GM19025 (cell line): ENCODE results near the gene GNPTAB.

ENCODE experiments used
- ATAC-seq: cut with Tn5 transposase; IDR thresholded peaks from one replicate; pipeline ENCODE4 v1.9.1; 2021; ENCODE audit warnings: mild to moderate bottlenecking, low read depth, moderate library complexity; ENCODE audit not compliant: unreplicated experiment

The GNPTAB gene

DNA sequence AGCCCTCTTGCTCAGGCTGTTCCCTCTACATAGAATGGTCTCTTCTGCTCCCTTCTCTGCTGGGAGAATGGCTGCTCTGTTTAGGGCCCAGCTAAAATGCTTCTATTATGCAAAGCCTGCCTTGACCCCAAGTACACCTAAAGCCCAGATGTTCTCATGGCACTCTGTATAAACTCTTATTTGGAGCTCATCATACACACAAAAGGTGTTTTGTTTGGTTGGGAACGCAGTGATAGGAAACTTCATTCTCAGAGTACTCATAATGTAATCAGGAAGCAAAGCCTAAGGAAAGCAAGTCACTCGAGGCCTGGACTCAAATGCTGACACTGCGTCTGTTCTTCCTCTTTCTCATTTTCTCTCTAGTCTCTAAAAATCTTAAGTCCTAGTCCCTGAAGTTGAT lies 53.3 kb downstream of the GNPTAB start:
- ATAC-seq = no peak

DNA sequence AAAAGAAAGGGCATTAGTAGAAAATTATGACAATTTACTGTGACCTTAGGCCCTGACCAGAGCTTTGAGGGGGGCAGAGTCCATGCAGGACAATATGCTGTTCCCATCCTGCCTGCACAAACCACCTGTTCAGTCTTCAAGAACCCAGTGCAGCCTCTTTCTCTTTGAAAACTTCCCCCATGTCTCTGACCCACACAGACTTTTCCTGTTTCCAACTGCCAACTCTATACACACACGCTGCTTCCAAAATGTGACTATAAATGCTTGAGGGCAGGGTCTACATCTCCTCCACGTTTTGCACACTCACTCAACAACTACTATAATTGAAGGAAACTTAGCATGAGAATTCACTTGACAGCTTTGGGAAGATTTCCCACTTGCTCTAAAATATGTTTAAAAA lies 54.9 kb downstream of the GNPTAB start:
- ATAC-seq = no peak

- ATAC-seq = peak; percentile 63
These were observed 57.1 kb downstream of the GNPTAB start for GRCh38 chr12:101773650-101774162.

- ATAC-seq = no peak
These were observed 58.6 kb downstream of the GNPTAB start for GRCh38 chr12:101772012-101772775.

DNA sequence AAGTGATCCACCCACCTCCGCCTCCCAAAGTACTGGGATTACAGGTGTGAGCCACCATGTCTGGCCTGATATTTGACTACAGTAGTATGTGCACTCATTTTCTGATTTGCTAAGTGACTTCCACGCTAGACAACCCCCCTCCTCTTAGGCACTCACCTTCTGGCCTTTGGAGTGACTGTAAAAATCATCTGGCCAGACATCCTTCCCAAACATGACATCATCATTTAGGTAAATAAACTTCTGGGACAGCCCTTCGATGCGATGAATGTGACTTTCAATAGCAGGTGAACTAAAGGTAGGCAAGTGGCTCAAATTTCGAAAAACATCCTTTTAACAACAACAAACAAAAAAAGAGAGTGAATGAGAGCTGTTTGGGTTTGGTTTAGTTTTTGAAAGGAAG lies 60.9 kb downstream of the GNPTAB start:
- ATAC-seq = no peak

- ATAC-seq = no peak
These were observed 62.0 kb downstream of the GNPTAB start for GRCh38 chr12:101768781-101769180.

- ATAC-seq = no peak
These were observed 63.2 kb downstream of the GNPTAB start for GRCh38 chr12:101767537-101767936.

DNA sequence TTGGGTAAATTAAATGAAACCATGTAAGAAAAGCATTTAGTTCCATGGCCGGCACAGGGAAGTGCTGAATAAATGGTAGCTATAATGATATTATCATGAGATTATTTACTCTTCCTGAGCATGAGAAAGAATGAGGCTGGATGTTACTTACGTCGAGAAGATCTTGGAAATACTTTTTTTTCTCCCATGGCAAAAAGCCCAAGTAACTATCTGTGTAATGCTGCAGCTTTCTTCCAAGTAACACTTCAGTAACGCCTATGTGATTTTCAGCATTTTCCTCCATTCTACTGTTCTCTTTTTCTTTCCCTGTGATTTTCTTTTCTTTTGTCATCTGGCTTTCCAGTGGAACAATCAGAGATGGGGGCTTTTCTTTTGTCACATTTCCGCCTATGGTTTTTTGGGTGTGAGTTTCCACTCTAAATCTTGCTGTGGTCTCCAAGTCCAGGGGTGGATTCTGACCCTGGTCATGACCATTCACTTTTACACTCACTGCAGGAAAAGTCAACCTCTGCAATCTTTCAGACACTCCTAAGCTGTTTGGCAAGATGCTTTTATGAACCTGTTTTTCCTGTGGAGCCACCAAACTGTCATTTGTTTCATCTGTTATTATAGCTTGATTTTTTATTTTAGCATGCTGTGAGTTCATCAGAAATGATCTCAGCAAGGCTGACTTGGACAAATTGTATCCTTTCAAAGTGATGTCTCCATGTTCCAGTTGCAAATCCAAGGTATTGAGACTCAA lies 66.5 kb downstream of the GNPTAB start:
- ATAC-seq = no peak

DNA sequence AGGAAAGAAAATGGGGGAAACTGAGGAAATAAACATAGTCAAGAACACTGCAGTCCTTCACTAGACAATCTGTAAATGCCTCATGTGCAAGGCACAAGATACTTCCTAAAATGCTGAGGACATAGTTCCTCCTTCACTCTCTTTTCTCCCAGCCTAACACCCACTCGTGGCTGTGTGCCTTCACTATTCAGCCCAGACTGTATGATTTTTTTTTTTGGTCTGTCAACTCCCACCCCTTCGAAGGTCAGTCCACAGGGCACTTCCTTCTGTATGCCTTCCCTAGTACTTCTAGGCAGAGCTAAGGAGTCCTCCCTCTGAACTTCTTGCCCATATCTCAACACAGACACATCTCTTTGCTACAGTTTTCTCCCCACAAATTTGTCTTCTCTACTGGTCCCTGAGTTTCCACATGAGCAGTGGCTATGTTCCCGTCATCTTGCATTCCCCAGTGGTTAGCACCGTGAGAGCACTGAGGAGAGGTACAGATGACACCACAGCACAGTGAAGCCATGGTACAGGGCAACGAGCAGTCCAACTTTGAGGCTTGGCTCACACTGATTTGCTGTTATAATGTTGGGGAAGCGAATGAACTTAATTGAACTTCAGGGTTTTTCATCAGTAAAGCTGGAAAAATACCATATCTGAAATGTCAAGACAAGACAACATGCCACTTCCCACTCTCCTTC lies 67.4 kb downstream of the GNPTAB start:
- ATAC-seq = no peak

DNA sequence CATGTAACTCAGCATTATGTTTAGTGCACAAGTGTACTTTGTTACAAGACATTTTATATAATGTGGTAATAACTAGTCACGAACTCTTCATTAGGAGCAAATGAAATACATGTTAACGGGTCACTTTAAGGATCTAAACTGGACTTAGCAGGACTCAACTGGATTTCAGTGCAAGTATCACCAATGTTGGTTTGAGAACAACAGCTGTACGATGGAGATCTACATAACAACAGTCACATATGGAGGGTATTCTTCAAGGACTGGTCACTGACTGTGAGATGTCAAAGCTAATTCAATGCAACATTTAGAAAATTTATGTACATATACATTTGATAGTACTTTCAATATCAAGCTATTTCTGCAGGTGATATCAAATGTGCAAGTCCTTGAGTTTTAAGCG lies 69.0 kb downstream of the GNPTAB start:
- ATAC-seq = no peak

DNA sequence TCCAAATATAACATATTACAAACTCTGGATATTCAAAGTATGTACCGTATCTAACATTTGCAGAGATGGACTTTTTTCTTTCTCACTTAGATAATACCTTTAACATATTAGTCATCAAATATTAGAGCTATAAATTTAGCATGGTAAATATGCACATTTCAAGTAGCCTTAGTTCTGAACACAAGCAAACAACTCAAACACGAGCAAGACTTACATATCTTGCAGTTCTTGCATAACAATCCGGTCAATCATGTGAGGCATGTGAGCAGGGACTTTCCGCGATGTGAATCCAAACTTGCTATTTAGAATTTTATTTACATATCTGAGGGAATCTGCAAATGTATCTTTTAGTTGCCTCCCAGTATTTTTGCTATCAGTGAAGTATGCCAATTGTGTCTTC lies 69.4 kb downstream of the GNPTAB start:
- ATAC-seq = no peak

GRCh38 chr12:101759396-101760047 lies 71.2 kb downstream of the GNPTAB start:
- no peak for ATAC-seq

DNA sequence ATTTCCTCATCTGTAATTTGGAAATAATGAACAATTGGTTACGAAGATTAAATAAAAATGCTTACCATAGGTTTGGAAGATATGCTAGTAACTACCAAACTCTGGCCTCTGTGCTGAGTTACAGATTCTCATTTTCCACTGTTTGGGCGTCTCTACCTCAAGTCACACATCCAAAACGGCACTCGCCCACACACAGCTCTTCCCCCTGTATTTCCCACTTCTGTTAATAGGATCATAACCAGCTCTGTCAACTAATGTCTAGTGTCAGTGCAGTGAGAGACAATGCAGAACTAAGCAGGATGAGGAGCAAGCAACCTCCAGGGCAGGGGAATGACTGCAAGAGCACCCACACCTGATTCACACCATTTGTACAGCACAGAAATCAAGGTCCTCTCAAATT lies 80.6 kb downstream of the GNPTAB start:
- ATAC-seq = no peak

DNA sequence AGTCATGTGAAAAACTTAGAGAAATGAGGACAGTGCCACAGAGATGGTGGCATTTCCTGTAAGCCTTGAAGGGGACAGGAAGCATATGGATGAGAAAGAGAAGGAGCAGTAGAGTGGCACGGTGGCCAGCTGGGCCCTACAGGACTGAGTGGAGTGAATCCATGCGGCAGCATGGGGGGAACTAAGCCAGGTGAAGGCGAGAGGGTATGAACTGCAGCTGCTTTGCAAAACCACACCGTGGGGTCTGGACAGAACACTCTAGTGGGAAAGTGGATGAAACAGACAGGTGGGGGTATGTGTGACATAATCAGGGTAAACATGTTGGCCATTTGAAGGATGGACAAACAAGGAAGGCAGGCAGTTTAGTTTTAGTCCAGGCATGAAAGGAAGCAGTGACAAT lies 81.1 kb downstream of the GNPTAB start:
- ATAC-seq = no peak

DNA sequence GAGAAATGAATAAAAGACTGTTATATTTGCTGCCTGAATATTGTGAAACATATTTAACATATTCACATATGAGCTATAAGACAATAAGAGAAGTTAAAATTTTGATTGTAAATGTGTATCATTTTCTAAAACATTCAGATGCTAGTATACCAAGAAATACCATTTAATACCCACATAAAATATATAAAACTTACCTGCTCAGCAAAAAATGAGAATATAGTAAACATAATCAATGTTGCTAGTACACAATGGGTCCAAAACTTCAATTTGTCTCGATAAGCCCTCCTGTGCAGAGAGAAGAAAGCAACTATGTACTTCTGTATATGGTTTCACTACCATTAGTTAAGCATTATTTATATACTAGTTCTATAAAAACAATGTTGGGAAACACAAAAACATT lies 81.9 kb downstream of the GNPTAB start:
- ATAC-seq = no peak

- ATAC-seq = no peak
These were observed 83.1 kb downstream of the GNPTAB start for GRCh38 chr12:101747697-101748096.

GRCh38 chr12:101746661-101747060 lies 84.1 kb downstream of the GNPTAB start:
- ATAC-seq = no peak

- no peak for ATAC-seq
These were observed 84.6 kb downstream of the GNPTAB start for GRCh38 chr12:101746196-101746595.

GRCh38 chr12:101745481-101745880 lies 85.3 kb downstream of the GNPTAB start:
- no peak for ATAC-seq

DNA sequence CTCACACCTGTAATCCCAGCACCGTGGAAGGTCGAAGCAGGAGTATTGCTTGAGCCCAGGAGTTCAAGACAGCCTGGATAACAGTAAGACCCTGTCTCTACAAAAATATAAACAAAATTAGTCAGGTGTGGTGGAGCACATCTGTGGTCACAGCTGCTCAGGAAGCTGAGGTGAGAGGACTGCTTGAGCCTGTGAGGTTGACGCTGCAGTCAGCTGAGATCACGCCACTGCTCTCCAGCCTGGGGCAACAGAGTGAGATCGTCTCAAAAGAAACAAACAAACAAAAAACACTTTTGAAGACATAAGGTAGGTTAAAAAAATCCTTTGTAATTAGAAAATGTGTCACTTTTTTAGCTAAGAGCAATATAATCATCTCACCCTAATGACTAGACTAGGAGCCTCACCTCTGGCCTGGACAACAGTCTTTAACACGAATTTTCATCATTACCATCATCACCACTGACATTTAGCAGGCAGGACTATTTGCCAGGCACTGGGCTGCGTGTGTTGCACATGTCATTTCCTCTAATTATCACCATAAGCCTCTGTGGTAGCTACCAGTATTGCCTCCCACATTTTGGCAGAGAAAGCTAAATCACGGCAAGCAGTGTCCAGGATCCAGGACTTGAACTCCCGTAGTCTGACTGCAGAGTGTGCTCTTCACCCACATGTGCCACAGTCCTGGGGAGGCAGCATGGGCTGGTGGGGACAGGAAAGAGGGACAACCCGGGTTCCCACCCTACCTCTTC lies 86.9 kb downstream of the GNPTAB start:
- ATAC-seq = peak; percentile 96
